HEK293 (cell line): ENCODE results near the gene PARD3.

ENCODE experiments used
- CTCF ChIP-seq: fragments of 450-650 bp; formaldehyde crosslinking; IDR thresholded peaks from 2 replicates; pipeline ENCODE4 v1.5.1; 2016; ENCODE audit warnings: missing biosample characterization, missing genetic modification characterization
- GLI4 ChIP-seq: fragments of 450-650 bp; formaldehyde crosslinking; IDR thresholded peaks from 2 replicates; pipeline ENCODE4 v1.5.1; 2016; ENCODE audit warnings: missing biosample characterization, missing genetic modification characterization
- REST ChIP-seq: fragments of 450-650 bp; formaldehyde crosslinking; IDR thresholded peaks from 2 replicates; pipeline ENCODE4 v1.5.1; 2016; ENCODE audit warnings: missing biosample characterization, missing genetic modification characterization
- ZBTB26 ChIP-seq: fragments of 450-650 bp; formaldehyde crosslinking; optimal IDR thresholded peaks from 2 replicates; pipeline ENCODE3; 2016; ENCODE audit warnings: missing biosample characterization, mild to moderate bottlenecking, missing genetic modification characterization
- ZBTB44 ChIP-seq: fragments of 450-650 bp; IDR thresholded peaks from 2 replicates; pipeline ENCODE4 v1.5.1; 2018; ENCODE audit warnings: missing biosample characterization, mild to moderate bottlenecking, missing genetic modification characterization
- ZNF19 ChIP-seq: fragments of 450-650 bp; formaldehyde crosslinking; IDR thresholded peaks from 2 replicates; pipeline ENCODE4; 2016; ENCODE audit warnings: missing biosample characterization, missing genetic modification characterization, low read depth
- ZNF202 ChIP-seq: fragments of 450-650 bp; formaldehyde crosslinking; IDR thresholded peaks from 2 replicates; pipeline ENCODE4 v1.5.1; 2016; ENCODE audit warnings: missing biosample characterization, missing genetic modification characterization, borderline replicate concordance
- ZNF354C ChIP-seq: fragments of 450-650 bp; formaldehyde crosslinking; IDR thresholded peaks from 2 replicates; pipeline ENCODE4 v1.5.1; 2016; ENCODE audit warnings: missing biosample characterization, missing genetic modification characterization, low read depth, borderline replicate concordance
- ZNF391 ChIP-seq: fragments of 450-650 bp; formaldehyde crosslinking; IDR thresholded peaks from 2 replicates; pipeline ENCODE4 v1.5.1; 2016; ENCODE audit warnings: low read depth, missing biosample characterization, missing genetic modification characterization, borderline replicate concordance
- ZNF513 ChIP-seq: fragments of 450-650 bp; IDR thresholded peaks from 2 replicates; pipeline ENCODE4 v1.5.1; 2018; ENCODE audit warnings: missing biosample characterization, missing genetic modification characterization
- ZNF529 ChIP-seq: fragments of 450-650 bp; formaldehyde crosslinking; IDR thresholded peaks from 2 replicates; pipeline ENCODE4 v1.5.1; 2017; ENCODE audit warnings: missing genetic modification characterization, missing biosample characterization; ENCODE audit not compliant: insufficient replicate concordance
- ZNF549 ChIP-seq: fragments of 450-650 bp; IDR thresholded peaks from 2 replicates; pipeline ENCODE4 v1.5.1; 2018; ENCODE audit warnings: missing biosample characterization, missing genetic modification characterization, mild to moderate bottlenecking, inconsistent platforms, moderate library complexity
- ZNF639 ChIP-seq: fragments of 450-650 bp; formaldehyde crosslinking; IDR thresholded peaks from 2 replicates; pipeline ENCODE4 v1.5.1; 2016; ENCODE audit warnings: missing biosample characterization, missing genetic modification characterization

- no peak for TF ChIP-seq ZNF19 (tag by site-specific recombination)
- TF ChIP-seq ZBTB44, result no peak
- no peak for TF ChIP-seq ZNF354C (tag by site-specific recombination)
- no peak for TF ChIP-seq CTCF (tag by site-specific recombination)
- TF ChIP-seq ZNF549 (tag by site-specific recombination), result no peak
- TF ChIP-seq ZNF529 (tag by site-specific recombination), result no peak
- no peak for TF ChIP-seq REST
- no peak for TF ChIP-seq ZNF639 (tag by site-specific recombination)
- no peak for TF ChIP-seq GLI4 (tag by site-specific recombination)
- no peak for TF ChIP-seq ZNF391 (tag by site-specific recombination)
- TF ChIP-seq ZNF513 (tag by site-specific recombination), result no peak
- no peak for TF ChIP-seq ZBTB26 (tag by site-specific recombination)
- TF ChIP-seq ZNF202 (tag by site-specific recombination), result no peak
These were observed 512.1 kb downstream of the PARD3 start for GRCh38 chr10:34303022-34303421.
